ENCODE measurements around the gene LRRK1.

DNA sequence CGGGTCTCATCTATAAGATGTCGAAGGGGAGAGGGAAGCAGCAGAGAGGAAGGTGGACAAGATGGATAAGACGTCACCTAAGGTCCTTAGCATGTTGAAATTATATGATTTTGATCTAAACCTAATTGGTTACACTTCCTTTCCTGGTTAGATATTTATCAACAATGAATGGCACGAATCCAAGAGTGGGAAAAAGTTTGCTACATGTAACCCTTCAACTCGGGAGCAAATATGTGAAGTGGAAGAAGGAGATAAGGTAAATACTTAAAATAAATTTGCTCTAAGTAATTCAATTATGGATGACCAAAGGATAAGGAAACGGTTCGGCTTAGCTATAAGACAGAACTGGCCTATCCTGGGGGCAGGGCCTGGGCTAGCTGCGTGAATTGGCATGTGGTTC lies 34.0 kb upstream of the LRRK1 start:
- TF ChIP-seq, protein P1, sequence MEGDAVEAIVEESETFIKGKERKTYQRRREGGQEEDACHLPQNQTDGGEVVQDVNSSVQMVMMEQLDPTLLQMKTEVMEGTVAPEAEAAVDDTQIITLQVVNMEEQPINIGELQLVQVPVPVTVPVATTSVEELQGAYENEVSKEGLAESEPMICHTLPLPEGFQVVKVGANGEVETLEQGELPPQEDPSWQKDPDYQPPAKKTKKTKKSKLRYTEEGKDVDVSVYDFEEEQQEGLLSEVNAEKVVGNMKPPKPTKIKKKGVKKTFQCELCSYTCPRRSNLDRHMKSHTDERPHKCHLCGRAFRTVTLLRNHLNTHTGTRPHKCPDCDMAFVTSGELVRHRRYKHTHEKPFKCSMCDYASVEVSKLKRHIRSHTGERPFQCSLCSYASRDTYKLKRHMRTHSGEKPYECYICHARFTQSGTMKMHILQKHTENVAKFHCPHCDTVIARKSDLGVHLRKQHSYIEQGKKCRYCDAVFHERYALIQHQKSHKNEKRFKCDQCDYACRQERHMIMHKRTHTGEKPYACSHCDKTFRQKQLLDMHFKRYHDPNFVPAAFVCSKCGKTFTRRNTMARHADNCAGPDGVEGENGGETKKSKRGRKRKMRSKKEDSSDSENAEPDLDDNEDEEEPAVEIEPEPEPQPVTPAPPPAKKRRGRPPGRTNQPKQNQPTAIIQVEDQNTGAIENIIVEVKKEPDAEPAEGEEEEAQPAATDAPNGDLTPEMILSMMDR (IDR thresholded peaks at IDR 0.05; ENCODE audit: low read depth, low read length), result no peak
- TF ChIP-seq EZH2phosphoT487 (IDR thresholded peaks at IDR 0.05; ENCODE audit: low read depth), result no peak

Measured in OCI-LY3 (cell line).